IMR-90 (cell line): Measurements from ENCODE around the gene SP7. TPM values are rescaled to one million over a fixed set of nuclear protein-coding genes. Genes with fewer than 3 reads are reported as not detected.

Experiments
- ATAC-seq: fragments of 200-7000 bp; cut with Tn5 transposase; 2 replicates; pipeline ENCODE4 v1.9.1; 2020; ENCODE audit warnings: low read depth, mild to moderate bottlenecking, moderate library complexity
- BruUV-seq: library from RNA; stranded (reverse); fragments of 400-500 nt; replicated peaks from 2 replicates; lab custom pipeline; 2021; lab: Mats Ljungman, UMichigan
- CTCF ChIA-PET: fragments of 300-600 bp; formaldehyde crosslinking; extraction: SDS; loops from one replicate; lab custom pipeline; 2021; ENCODE audit warnings: antibody characterized with exemption; lab: Yijun Ruan, JAX
- POLR2A ChIA-PET: fragments of 300-600 bp; sonication (Branson Sonifier 250); formaldehyde crosslinking; loops from one replicate; lab custom pipeline; 2022; ENCODE audit warnings: antibody characterized with exemption; ENCODE audit not compliant: unreplicated experiment; lab: Charles Lee
- DNase-seq: peaks from one replicate; pipeline ENCODE4 v3.0.0; 2013
- H2AFZ ChIP-seq: replicated peaks from 2 replicates; pipeline ENCODE3; 2013; ENCODE audit warnings: low read length, mild to moderate bottlenecking; ENCODE audit not compliant: poor library complexity
- H2AK5ac ChIP-seq: 2 replicates; pipeline ENCODE4 v1.6.1; 2013; ENCODE audit warnings: low read depth, low read length, inconsistent platforms
- H2AK9ac ChIP-seq: replicated peaks from 2 replicates; pipeline ENCODE3; 2013; ENCODE audit warnings: mild to moderate bottlenecking, low read depth, low read length, moderate library complexity; ENCODE audit not compliant: poor library complexity
- H2BK120ac ChIP-seq: 2 replicates; pipeline ENCODE4 v1.6.1; 2013; ENCODE audit warnings: low read depth, low read length, inconsistent platforms
- H2BK15ac ChIP-seq: 3 replicates; pipeline ENCODE4 v1.6.1; 2013; ENCODE audit warnings: low read depth, low read length, inconsistent platforms
- H2BK20ac ChIP-seq: 2 replicates; pipeline ENCODE4 v1.6.1; 2013; ENCODE audit warnings: low read depth, mild to moderate bottlenecking, inconsistent platforms, low read length, moderate library complexity
- H2BK5ac ChIP-seq: 2 replicates; pipeline ENCODE4 v1.6.1; 2013; ENCODE audit warnings: mild to moderate bottlenecking, low read depth, low read length, inconsistent platforms; ENCODE audit not compliant: poor library complexity, severe bottlenecking
- H3K14ac ChIP-seq: replicated peaks from 2 replicates; pipeline ENCODE4 v1.6.1; 2013; ENCODE audit warnings: low read depth, low read length, inconsistent platforms
- H3K18ac ChIP-seq: 2 replicates; pipeline ENCODE4 v1.6.1; 2013; ENCODE audit warnings: low read depth, low read length, control low read depth
- H3K23ac ChIP-seq: 2 replicates; pipeline ENCODE4 v1.6.1; 2013; ENCODE audit warnings: low read depth, low read length, inconsistent platforms
- H3K27ac ChIP-seq: 2 replicates; pipeline ENCODE4 v1.5.1; 2013; ENCODE audit warnings: mild to moderate bottlenecking, control low read depth, low read length; ENCODE audit not compliant: insufficient read depth
- H3K27me3 ChIP-seq: 2 replicates; pipeline ENCODE4 v1.6.1; 2013; ENCODE audit warnings: low read length; ENCODE audit not compliant: control insufficient read depth, insufficient read depth
- H3K36me3 ChIP-seq: 2 replicates; pipeline ENCODE4 v1.6.1; 2013; ENCODE audit warnings: low read length, mixed read lengths; ENCODE audit not compliant: control insufficient read depth, insufficient read depth
- H3K4ac ChIP-seq: 2 replicates; pipeline ENCODE4 v1.6.1; 2013; ENCODE audit warnings: low read depth, low read length, inconsistent platforms
- H3K4me1 ChIP-seq: 2 replicates; pipeline ENCODE4 v1.6.1; 2013; ENCODE audit warnings: low read length, mixed read lengths; ENCODE audit not compliant: control insufficient read depth, insufficient read depth
- H3K4me2 ChIP-seq: 2 replicates; pipeline ENCODE4 v1.6.1; 2013; ENCODE audit warnings: low read depth, mild to moderate bottlenecking, control low read depth, low read length, moderate library complexity
- H3K4me3 ChIP-seq: 2 replicates; pipeline ENCODE4 v1.5.1; 2013; ENCODE audit warnings: low read depth, mild to moderate bottlenecking, control low read depth, low read length, moderate library complexity; ENCODE audit not compliant: insufficient read depth
- H3K56ac ChIP-seq: 2 replicates; pipeline ENCODE4 v1.6.1; 2013; ENCODE audit warnings: low read length, inconsistent platforms; ENCODE audit not compliant: insufficient read depth; ENCODE audit errors: extremely low read depth
- H3K79me1 ChIP-seq, 2 experiments: 2 replicates each; pipeline ENCODE4 v1.6.1; 2013; ENCODE audit warnings: low read length in 2 of 2, inconsistent platforms in 1 of 2, low read depth in 1 of 2
- H3K9ac ChIP-seq: 2 replicates; pipeline ENCODE4 v1.6.1; 2013; ENCODE audit warnings: low read depth, low read length, control low read depth
- H3K9me1 ChIP-seq: 2 replicates; pipeline ENCODE4 v1.6.1; 2013; ENCODE audit warnings: low read length, inconsistent platforms; ENCODE audit not compliant: insufficient read depth
- H3K9me3 ChIP-seq: 2 replicates; pipeline ENCODE4 v1.6.1; 2013; ENCODE audit warnings: low read length; ENCODE audit not compliant: control insufficient read depth, insufficient read depth
- H4K20me1 ChIP-seq: 2 replicates; pipeline ENCODE4 v1.6.1; 2013; ENCODE audit warnings: low read length, inconsistent platforms; ENCODE audit not compliant: insufficient read depth
- H4K5ac ChIP-seq: 2 replicates; pipeline ENCODE4 v1.6.1; 2013; ENCODE audit warnings: mild to moderate bottlenecking, low read depth, low read length, control low read depth
- H4K8ac ChIP-seq, 2 experiments: 2 replicates each; pipeline ENCODE4 v1.6.1; 2013; ENCODE audit warnings: low read depth in 2 of 2, low read length in 2 of 2, control low read depth in 1 of 2, inconsistent platforms in 1 of 2
- H4K91ac ChIP-seq: 2 replicates; pipeline ENCODE4 v1.6.1; 2013; ENCODE audit warnings: low read depth, low read length, inconsistent platforms; ENCODE audit not compliant: insufficient read depth
- BHLHE40 ChIP-seq: fragments of 150-350 bp; IDR thresholded peaks from 2 replicates; pipeline ENCODE4 v1.6.1; 2016; ENCODE audit warnings: mild to moderate bottlenecking, low read depth, low read length
- CEBPB ChIP-seq: IDR thresholded peaks from 2 replicates; pipeline ENCODE4 v1.6.1; 2012; ENCODE audit warnings: low read depth, low read length, improper control_type of control experiment
- CHD1 ChIP-seq: IDR thresholded peaks from 2 replicates; pipeline ENCODE4 v1.6.1; 2012; ENCODE audit warnings: low read depth, low read length, improper control_type of control experiment
- CTCF ChIP-seq: conservative IDR thresholded peaks from 2 replicates; pipeline ENCODE4 v1.5.1; 2012; ENCODE audit warnings: mild to moderate bottlenecking, low read depth, low read length, improper control_type of control experiment
- ELK1 ChIP-seq: fragments of 150-350 bp; IDR thresholded peaks from 2 replicates; pipeline ENCODE4 v1.6.1; 2016; ENCODE audit warnings: low read depth, mild to moderate bottlenecking, low read length, moderate library complexity, borderline replicate concordance
- FOS ChIP-seq: fragments of 150-350 bp; IDR thresholded peaks from 2 replicates; pipeline ENCODE4 v1.6.1; 2016; ENCODE audit warnings: low read depth, low read length
- MAFK ChIP-seq: IDR thresholded peaks from 2 replicates; pipeline ENCODE4 v1.6.1; 2012; ENCODE audit warnings: low read depth, low read length, improper control_type of control experiment
- MAZ ChIP-seq: IDR thresholded peaks from 2 replicates; pipeline ENCODE4 v1.6.1; 2012; ENCODE audit warnings: low read depth, mild to moderate bottlenecking, low read length, improper control_type of control experiment, moderate library complexity, borderline replicate concordance
- MXI1 ChIP-seq: IDR thresholded peaks from 2 replicates; pipeline ENCODE4 v1.6.1; 2012; ENCODE audit warnings: low read depth, mild to moderate bottlenecking, low read length, moderate library complexity, borderline replicate concordance
- NFE2L2 ChIP-seq: fragments of 150-350 bp; IDR thresholded peaks from 2 replicates; pipeline ENCODE4 v1.6.1; 2016; ENCODE audit warnings: low read depth, mild to moderate bottlenecking, low read length
- POLR2A ChIP-seq: IDR thresholded peaks from 2 replicates; pipeline ENCODE4 v1.6.1; 2012; ENCODE audit warnings: mild to moderate bottlenecking, low read depth, low read length
- RAD21 ChIP-seq: IDR thresholded peaks from 2 replicates; pipeline ENCODE4 v1.6.1; 2012; ENCODE audit warnings: low read length, improper control_type of control experiment
- RCOR1 ChIP-seq: IDR thresholded peaks from 2 replicates; pipeline ENCODE4 v1.6.1; 2012; ENCODE audit warnings: mild to moderate bottlenecking, low read length, improper control_type of control experiment; ENCODE audit not compliant: insufficient replicate concordance
- RFX5 ChIP-seq: IDR thresholded peaks from 2 replicates; pipeline ENCODE4 v1.8.0; 2012; ENCODE audit warnings: low read depth, mild to moderate bottlenecking, low read length, moderate library complexity
- SMC3 ChIP-seq: fragments of 150-350 bp; IDR thresholded peaks from 2 replicates; pipeline ENCODE4 v1.6.1; 2016; ENCODE audit warnings: low read depth, mild to moderate bottlenecking, antibody characterized with exemption, low read length, moderate library complexity
- USF2 ChIP-seq: fragments of 150-350 bp; IDR thresholded peaks from 2 replicates; pipeline ENCODE4 v1.6.1; 2017; ENCODE audit warnings: mild to moderate bottlenecking, antibody characterized with exemption, low read length, low read depth
- WGBS, 2 experiments: methylation state at CpG; one replicate each; pipeline versions ENCODE4 v1.1.5 to v1.1.7; 2013; ENCODE audit warnings: missing lambda C conversion rate in 2 of 2; ENCODE audit not compliant: insufficient read length in 1 of 2; ENCODE audit errors: extremely low coverage in 2 of 2; 5-methylcytosine and 5-hydroxymethylcytosine counted together
- dilution Hi-C: fragments of 300-500 bp; cut with HindIII; formaldehyde crosslinking; loops from one replicate; pipeline ENCODE4 v1.14.3; 2018; ENCODE audit warnings: low sequenced_read_pairs; ENCODE audit not compliant: unreplicated experiment
- in situ Hi-C: fragments of 300-500 bp; cut with MboI; formaldehyde crosslinking; loops from 3 replicates; pipeline ENCODE4 v1.14.3; 2019; ENCODE audit warnings: low sequenced_read_pairs, inconsistent platforms, mixed read lengths
- intact Hi-C: fragments of 100-400 bp; cut with micrococcal nuclease; formaldehyde crosslinking; loops from 2 replicates; pipeline ENCODE4 v1.10.0; 2022
- polyA plus RNA-seq, 3 experiments: library from polyadenylated mRNA; depleted of rRNA; stranded (reverse); fragments of >200 nt; gene quantifications; 2 replicates each; pipeline ENCODE4 v1.2.3, GENCODE V29; 2012; ENCODE audit warnings: low replicate concordance in 1 of 3
- total RNA-seq: library from RNA; depleted of rRNA; stranded (reverse); fragments of >200 nt; gene quantifications from 2 replicates; pipeline ENCODE4 v1.2.3, GENCODE V29; 2012

SP7 gene
- total and polyA plus RNA-seq, 2 of the 4 experiments (the other 2 are of a cell fraction): not detected

- no peak overlapping the region for H3K14ac ChIP-seq
- no peak overlapping the region for H2BK120ac ChIP-seq
- WGBS, 2 experiments: no CpG with 5 or more reads among the region's 2 CpGs
- no peak overlapping the region for H2AK9ac ChIP-seq
- ChIA-PET CTCF (interaction anchor here (1.0 kb wide), 2 partner anchors 24 to 32 kb away, joined by 3 to 4 read pairs; no protein-coding TSS in a partner anchor), POLR2A (no interaction called here)
- dilution Hi-C loops (no loop called here), in situ Hi-C loops (no loop called here), intact Hi-C loops (no loop called here)
- no peaks in the 10 kb centered on the region for H3K36me3 ChIP-seq
- no TSS peak for BruUV-seq
- H3K4me2 ChIP-seq: no peak overlapping the region
- 0 out of 2 replicates have a peak, but pooled peaks cover 4% of the 10 kb centered on the region for H3K9me1 ChIP-seq
- TF ChIP-seq MAFK (no peak), BHLHE40 (no peak), CHD1 (no peak), RCOR1 (no peak), CEBPB (no peak), MXI1 (no peak), SMC3 (no peak), USF2 (no peak), MAZ (no peak), POLR2A (no peak), RFX5 (no peak), ELK1 (no peak), CTCF (no peak), FOS (no peak), RAD21 (no peak), NFE2L2 (no peak)
- peaks cover 8% of the 10 kb centered on the region for H3K4me1 ChIP-seq
- H4K20me1 ChIP-seq: no peaks in the 10 kb centered on the region
- no peak overlapping the region; the same call in 1 of the 2 replicates for H3K4ac ChIP-seq
- H4K91ac ChIP-seq: no peak overlapping the region
- H3K4me3 ChIP-seq: no peak overlapping the region
- no peak overlapping the region for H3K23ac ChIP-seq
- no peak overlapping the region for H3K27ac ChIP-seq
- no peak overlapping the region for H4K8ac ChIP-seq
- H2AK5ac ChIP-seq: no peak overlapping the region
- peaks cover 0 to 3% of the 10 kb centered on the region in 2 experiments; a peak in 3 of 4 replicates for H3K79me1 ChIP-seq
- H3K9ac ChIP-seq: no peak overlapping the region
- ATAC-seq (no peak), DNase-seq (no peak)
- no peaks in the 10 kb centered on the region for H3K9me3 ChIP-seq
- H2BK5ac ChIP-seq: no peak overlapping the region
- no peak overlapping the region for H3K56ac ChIP-seq
- no peak overlapping the region for H2BK15ac ChIP-seq
- no peak overlapping the region for H4K5ac ChIP-seq
- no peak overlapping the region for H3K18ac ChIP-seq
- no peak overlapping the region for H2BK20ac ChIP-seq
- no peak overlapping the region for H2AFZ ChIP-seq
- no peaks in the 10 kb centered on the region for H3K27me3 ChIP-seq
Measured at GRCh38 chr12:53376747-53377146, 40.6 kb upstream of the SP7 start.
